ENCODE data around the gene ZNF44.
A peak's percentile ranks its signal among the peaks of the same experiment; 100 is the strongest.
"Not testable (repeated sequence)": the region's sequence is repeated elsewhere in the genome, so short reads cannot be mapped to it uniquely, and the experiment has no call there.

The ZNF44 gene

DNA sequence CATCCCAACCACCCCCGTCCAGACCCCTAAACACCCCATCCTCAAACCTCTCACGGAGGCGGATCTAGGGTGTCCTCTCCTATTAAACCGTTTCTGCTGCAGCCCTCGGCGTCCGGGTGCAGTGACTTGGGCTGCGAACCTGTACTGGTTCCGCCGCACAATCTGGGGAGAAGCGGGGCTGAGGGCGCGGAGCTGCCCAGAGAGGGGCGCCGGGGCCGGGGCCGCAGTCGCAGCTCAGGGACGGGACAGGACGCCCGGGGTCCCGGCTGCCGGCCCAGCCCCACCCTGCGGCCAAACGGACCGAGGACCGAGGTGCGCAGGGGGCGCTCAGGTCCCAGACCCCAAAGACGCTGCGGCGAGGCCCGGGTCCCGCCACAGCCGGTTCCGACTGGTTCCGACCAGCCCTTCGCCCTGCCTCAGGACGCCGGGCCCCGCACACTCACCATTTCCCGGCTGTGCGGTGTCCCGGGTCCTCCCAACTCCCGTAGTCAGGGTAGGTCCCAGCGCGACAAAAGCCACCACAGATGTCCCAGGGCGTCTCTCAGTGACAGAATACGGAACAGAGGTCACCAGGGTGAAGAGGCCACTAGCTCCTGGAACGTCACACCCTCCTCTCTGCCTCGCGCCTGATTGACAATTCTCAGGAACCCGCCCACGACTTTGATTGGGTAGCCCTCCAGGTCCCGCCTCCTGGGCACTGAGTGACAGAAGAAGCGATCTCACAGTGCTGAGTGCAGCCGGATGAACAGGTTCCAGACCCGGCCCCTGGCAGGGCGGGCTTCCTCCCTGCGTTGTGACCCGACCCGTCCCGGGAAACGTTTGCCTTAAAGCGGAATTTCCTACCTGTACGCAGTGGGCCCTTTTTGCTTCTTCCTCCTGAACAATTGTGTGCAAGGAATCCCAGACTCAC is at the start of gene ZNF44:
ZNF44 (minus strand) TSS at position 635 of the 910 bp plus-strand sequence; CDS start at position 446, 189 bp downstream.
- DNase-seq: peak; percentile 72

DNA sequence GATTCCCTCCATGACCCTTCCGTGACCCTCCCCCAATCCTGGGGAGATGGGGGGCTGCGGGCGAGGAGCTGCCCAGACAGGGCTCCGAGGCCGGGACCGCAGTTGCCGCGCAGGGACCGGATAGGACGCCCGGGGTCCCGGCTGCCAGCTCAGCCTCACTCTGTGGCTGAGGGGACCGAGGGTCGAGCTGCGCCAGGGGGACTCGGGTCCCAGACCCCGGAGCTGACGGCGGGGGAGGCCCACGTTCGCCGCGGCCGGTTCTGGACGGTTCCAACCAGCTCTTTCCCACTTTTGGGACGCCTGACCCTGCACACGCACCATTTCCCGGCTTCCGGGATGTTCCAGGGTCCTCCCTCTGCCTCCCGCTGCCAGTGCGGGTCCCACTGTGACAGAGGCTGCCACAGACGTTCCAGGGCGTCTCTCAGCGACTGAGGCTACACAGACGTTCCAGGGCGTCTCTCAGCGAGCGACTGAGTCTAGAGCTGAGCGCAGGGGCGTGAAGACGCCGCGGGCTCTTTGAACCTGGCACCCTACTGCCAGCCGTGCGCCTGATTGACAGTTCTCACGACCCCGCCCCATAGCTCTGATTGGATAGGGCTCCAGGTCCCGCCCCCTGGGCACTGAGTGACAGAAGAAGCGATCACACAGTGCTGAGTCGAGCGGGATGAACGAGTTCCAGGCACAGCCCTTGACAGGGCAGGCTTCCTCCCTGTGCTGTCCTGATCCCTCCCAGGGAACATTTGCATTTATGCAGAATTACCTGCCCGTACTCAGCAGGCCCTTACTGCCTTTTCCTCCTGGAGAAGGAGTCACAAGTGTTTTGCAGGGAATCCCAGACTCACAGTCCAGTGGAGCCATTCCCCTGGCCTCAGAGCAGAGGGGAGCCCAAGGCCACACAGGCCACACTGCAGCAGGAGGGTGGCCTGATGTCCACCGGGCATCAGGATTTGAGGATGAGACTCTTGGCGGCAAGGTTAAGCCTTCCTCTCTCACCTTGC is 38.8 kb upstream of the ZNF44 start, which contains the start of gene ZNF563:
ZNF563 (minus strand) TSS at position 472 of the 998 bp plus-strand sequence; CDS start at position 321, 151 bp downstream.
- DNase-seq: peak; percentile 68

DNA sequence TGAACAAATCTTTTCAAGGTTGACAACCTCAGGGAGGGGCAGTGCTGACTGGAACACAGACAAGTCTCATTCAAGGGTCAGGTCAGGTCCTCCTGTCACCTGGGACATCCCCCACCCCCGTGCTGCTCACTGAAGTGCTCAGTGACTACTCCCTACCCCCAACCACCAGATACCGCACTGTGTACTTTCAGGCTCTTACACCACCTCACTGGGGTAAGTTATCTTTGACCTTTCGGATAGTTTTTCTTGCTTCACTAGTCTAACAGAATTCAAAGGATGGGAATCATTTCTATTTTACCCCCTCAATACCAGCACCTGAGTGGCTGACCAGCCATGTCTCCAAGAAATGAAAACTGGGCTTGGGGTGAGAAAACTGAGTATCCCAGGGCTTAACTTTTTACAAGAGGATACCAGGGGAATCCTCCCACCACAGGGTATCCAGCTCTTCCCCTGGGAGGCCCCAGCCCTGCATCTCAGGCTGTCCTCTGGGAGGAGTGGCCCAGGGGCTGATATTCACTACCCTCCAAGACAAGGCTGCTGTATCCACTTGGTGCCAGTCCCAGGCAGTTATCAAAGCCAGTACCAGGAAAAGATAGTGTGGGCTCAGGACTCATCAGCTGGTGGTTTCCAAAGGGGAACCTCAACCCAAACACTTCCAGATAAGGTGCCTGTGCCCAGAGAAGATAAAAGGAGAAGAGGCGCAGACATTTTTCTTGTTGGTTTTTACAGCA is 36.7 kb upstream of the ZNF44 start:
- no peak for DNase-seq

DNA sequence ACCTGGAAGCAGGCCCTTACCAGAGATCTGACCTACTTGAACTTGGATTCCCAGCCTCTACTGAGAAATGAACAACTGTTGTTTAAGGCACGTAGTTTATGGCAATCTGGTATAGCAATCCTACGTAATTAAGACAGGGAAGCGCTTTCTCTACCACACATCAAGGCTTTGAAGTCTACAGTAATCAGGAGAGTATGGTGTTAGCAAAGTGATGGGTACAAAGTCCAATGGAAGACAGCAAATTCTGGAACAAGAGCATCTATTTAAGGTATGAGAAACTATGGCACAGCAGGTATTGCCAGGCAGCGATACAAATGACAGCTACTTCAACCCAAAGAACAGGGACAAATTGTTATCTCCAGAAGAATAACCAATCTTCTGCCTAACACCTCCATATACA is 35.7 kb upstream of the ZNF44 start:
- DNase-seq: no peak

DNA sequence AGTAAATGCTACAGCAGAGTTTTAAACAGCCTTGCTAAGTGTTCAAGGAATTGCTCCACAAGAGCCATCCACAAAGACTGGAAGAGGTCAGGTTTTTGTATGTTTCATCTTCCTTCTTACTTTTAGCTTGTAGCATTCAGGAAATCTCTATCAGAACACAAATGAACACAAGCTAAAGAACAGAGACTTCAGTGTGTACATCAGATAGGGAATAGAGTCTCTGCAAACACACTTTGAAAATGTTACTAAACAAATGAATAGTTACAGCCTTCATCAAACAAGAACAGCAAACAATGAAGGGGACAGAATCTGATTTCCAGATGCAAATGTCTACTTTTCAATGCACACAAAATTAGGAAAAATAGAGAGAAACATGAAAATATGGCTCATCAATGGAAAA is 31.0 kb upstream of the ZNF44 start:
- DNase-seq: no peak

DNA sequence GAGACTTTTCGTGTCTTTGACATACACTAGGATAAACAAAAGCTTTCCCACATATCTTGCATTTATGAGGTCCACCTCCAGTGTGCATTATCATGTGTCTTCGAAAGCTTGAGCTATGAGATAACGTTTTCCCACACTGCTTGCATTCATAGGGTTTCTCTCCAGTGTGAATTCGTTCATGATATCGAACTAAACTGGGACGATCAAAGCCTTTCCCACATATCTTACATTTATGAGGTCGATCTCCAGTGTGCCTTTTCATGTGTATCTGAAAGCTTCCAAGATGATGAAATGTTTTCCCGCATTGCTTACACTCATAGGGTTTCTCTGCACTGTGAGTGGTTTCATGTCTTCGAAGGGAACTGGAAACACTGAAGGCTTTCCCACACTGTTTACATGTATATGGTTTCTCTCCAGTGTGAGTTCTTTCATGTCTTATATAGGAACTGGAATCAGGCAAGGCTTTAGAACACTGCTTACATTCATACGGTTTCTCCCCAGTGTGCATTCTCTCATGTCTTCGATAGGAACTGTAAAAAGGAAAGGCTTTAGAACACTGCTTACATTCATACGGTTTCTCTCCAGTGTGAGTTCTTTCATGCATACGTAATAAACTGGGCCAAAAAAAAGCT is 24.2 kb upstream of the ZNF44 start:
- no peak for DNase-seq

DNA sequence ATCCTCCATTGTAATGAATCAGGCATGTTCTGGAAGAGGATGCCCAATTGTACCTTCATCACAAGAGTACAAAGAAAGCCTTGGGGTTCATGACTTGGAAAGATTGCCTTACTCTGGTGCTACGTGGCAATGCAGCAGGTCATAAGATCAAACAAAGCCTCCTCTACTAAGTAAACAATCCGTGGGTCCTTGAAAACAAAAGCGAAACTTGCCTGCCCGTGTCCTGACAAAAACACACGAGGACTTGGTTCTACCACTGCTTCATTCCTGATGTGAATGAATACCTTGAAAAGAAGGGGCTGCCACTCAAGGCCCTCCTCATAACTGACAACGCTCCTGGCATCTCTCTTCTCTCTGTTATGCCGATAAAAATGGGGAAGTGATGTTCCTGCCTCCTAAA is 19.9 kb upstream of the ZNF44 start:
- no peak for DNase-seq

DNA sequence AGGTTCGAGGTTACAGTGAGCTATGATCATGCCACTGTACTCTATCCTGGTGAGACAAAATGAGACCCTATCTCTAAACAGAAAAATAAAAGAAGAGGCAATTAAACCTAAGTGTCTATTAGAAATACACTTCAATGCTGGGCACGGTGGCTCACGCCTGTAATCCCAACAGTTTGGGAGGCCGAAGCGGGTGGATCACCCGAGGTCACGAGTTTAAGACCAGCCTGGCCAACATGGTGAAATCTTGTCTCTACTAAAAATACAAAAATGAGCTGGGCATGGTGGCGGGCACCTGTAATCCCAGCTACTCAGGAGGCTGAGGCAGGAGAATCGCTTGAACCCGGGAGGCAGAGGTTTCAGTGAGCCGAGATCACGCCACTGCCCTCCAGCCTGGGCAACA is 14.2 kb upstream of the ZNF44 start:
- DNase-seq: not testable (repeated sequence)

DNA sequence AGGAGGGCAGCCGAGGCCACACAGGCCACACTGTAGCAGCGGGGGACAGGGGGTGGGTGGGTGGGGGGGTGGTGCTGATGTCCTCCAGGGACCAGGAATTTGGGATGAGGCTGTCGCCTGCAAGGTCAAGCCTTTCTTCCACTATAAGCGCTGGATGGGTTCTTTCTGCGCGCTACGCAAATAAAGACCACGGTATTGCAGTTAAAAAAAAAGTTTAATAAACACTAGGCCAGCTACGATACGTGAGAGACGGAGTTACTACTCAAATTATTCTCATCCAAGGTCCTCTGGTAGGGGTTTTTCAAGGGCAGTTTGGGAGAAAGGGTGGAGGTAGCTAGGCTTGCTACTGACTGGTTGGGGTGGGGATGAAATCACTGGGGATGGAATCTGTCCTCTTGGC is 508 bp upstream of the ZNF44 start:
- DNase-seq: no peak

DNA sequence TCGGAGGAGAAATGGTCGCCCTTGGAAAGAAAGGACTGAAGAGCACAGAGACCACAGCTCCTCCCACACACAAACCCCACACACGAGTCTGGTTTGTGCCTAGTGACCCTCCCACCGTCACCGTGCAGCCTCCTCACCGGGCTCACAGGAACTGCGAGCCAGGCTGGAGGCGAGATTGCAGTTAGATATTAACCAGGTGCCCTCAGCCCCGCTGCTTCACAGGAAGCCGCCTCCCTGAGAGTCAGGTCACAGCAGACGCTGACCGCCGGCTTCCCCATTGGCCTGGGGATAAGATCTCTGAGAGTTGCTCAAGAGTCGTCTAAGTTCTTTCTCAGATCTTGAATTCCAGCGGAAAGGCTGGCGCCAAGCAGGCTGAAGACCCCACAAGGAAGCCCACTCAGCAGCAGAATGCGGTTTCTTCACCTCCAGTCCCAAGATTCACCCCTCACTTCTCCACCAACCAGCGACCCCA is 870 bp downstream of the ZNF44 start:
- DNase-seq: no peak

DNA sequence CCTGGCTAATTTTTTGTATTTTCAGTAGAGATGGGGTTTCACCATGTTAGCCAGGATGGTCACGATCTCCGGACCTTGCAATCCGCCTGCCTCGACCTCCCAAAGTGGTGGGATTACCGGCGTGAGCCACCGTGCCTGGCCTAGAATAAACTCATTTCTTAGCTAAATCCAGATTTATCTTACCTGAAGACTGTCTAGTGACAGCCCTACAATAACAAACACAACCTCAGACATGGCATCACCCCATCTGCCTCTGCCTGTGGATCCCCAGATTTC is 5.0 kb downstream of the ZNF44 start:
- DNase-seq: no peak

DNA sequence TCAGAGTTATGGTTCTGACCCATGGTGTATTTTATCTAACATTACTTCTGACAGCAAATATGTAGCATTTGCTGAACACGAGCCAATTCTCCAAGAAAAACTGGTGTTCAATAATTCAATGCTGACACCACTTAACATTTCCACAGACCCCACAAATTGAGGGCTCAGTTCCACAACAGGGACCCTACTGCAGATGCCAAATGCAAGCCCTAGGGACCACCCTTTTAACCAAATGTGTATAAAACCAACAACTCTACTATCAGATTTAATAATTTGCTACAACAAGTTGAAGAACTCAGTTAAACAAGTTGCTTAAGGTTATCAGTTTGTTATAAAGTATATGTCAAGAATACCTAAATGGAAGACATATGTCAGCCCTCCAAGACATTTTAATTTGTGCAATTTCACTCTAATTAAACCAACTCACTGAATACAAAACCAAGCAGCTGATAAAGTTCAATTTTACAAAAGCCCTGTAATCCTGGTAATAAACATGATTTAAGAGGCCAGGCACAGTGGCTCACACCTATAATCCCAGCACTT is 6.7 kb downstream of the ZNF44 start:
- no peak for DNase-seq

DNA sequence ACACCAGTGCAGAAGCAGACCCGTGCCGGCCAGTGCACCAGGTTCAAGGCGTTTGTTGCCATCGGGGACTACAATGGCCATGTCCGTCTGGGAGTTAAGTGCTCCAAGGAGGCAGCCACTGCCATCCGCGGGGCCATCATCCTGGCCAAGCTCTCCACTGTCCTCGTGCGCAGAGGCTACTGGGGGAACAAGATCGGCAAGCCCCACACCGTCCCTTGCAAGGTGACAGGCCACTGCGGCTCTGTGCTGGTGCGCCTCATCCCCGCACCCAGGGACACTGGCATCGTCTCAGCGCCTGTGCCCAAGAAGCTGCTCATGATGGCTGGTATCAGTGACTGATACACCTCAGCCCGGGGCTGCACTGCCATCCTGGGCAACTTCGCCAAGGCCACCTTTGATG is 10.1 kb downstream of the ZNF44 start:
- DNase-seq: no peak

DNA sequence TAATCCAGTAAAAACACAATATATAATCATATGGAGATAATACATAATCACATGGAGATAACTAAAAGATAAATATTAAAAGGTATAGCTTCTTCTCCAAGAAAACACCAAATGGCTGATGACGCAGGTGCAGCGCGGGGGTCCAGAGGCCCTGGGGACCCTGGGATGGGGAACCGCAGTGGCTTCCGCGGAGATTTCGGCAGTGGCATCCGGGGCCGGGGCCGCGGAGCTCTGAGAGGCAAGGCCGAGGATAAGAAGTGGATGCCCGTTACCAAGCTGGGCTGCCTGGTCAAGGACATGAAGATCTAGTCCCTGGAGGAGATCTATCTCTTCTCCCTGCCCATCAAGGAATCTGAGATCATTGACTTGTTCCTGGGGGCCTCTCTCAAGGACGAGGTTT is 10.5 kb downstream of the ZNF44 start:
- no peak for DNase-seq

DNA sequence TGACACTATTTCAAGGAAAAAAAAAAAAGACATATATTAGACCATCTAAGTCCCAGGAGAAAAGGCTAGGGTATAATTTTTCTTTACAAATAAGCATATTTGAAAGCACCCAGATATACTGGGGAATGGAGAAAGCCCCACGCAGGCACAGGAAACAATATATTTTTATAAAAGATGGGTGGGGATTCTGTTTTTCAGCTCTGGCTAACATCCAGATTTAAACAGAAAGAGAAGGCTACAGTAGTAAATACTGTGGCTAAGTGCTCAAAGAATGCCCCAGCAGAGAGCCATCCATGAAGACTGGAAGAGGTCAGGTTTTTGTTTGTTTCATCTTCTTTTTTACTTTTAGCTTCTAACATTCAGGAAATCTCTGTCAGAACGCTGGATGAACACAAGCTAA is 16.0 kb downstream of the ZNF44 start:
- no peak for DNase-seq

DNA sequence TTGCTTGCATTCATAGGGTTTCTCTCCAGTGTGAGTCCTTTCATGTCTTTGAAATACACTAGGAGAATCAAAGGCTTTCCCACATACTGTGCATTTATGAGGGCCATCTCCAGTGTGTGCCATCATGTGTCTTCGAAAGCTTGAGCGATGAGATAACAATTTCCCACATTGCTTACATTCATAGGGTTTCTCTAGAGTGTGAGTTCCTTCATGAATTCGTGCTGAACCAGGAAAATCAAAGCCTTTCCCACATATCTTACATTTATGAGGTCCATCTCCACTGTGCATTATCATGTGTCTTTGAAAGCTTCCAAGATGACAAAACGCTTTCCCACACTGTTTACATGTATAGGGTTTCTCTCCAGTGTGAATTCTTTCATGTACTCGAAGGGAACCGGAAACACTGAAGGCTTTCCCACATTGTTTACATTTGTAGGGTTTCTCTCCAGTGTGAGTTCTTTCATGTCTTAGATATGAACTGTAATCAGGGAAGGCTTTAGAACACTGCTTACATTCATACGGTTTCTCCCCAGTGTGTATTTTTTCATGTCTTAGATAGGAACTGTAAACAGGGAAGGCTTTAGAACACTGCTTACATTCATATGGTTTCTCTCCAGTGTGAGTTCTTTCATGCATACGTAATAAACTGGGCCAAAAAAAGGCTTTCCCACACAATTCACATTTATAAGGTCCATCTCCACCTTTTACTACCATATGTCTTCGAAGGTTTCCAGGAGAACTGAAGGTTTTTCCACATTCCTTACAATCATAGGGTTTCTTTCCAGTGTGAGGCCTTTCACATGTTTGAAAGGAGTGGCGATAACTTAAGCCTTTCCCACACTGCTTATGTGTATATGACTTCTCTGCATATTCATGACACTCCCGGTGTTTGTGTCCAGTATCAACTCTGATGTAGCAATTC is 21.4 kb downstream of the ZNF44 start:
- no peak for DNase-seq

DNA sequence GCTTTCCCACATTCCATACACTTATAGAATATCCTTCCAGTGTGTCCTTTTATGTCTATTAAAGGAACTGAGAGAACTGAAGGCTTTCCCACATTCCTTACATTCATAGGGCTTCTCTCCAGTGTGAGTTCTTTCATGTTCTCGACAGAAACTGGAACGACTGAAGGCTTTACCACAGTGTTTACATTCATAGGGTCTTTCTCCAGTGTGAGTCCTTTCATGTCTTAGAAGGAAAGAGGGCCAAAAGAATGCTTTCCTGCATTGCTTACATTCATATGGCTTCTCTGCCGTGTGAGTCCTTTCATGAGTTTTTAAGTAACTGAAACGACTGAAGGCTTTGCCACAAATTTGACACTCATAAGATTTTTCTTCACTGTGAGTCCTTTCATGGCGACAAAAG is 22.3 kb downstream of the ZNF44 start:
- no peak for DNase-seq

DNA sequence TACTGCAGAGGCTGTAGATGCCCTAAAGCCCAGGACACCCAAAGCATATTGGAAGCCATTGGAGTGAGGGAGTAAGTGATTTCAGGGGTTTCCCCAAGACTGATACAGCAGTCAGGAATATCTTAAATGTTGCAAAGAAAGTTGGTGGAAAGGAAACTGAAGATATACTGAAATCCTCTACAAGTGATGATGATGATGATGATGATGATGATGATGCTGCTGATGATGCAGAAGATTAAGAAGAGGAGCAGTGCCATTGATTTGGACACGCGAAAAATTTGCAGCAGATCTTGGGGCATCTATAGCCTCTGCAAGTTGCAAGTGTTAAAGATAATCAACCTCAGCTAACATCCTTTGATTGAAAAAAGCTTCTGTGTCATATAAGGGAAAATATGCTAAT is 23.8 kb downstream of the ZNF44 start:
- DNase-seq: no peak

DNA sequence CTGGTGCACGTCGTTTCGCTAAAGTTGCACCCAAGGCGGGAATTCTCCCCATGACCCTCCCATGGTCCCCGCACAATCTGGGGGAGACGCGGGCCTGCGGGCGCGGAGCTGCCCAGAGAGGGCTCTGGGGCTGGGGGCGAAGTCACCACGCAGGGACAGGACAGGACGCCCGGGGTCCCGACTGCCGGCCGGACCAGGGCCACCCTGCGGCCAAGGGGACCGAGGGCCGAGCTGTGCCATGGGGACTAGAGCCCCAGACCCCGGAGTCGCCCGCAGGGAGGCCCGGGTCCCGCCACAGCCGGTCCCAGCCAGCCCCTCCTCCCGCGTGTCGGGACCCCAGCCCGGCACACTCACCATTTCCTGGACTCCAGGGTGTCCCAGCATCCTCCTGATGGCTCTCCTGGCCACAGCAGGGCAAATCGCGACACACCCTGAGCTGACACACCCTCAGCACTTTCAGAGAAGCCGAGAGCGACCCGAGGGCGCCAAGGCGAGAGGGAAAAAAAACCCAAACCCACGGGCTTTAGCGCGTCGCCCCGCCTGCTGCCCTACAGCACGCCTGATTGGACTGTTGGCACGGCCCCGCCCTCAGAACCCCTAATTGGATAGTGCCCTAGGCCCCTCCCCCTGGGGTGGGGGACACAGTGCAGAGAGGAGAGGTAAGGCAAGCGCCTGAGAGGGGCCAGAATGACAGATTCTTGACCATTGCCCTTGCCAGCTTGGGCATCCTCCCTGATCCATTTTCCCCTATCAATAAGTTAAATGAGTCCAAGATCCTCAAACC is 28.6 kb downstream of the ZNF44 start:
- no peak for DNase-seq

DNA sequence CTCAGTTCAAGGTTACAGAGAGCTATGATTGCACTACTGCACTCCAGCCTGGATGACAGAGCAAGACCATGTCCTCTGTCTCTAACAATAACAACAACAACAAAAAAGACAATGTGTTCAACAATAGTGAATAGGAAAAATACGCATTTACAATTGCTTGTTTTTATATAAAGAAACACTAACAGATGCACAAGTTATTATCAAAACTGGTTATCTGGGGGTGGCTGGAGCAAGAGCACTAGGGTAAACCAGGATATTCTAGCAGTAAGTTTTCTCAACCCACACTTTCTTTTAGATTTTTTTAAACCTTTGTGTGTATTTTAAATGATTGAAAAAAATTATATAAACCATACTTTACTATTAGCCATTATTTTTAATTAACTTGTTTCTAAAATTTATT is 33.1 kb downstream of the ZNF44 start:
- no peak for DNase-seq

Measured in NCI-H1436 (cell line).